Loucy (cell line): ENCODE measurements around the gene GARIN5A.

Experiments
- EZH2phosphoT487 ChIP-seq: fragments of 200-600 bp; IDR thresholded peaks from 2 replicates; pipeline ENCODE4 v1.6.1; 2018; ENCODE audit warnings: antibody characterized with exemption, mild to moderate bottlenecking, moderate library complexity, borderline replicate concordance
- TF ChIP-seq, protein P1 (sequence below): fragments of 200-600 bp; sonication (generic); conservative IDR thresholded peaks from 2 replicates; pipeline ENCODE4 v1.5.1; 2014; ENCODE audit warnings: mild to moderate bottlenecking, antibody characterized with exemption, low read length

DNA sequence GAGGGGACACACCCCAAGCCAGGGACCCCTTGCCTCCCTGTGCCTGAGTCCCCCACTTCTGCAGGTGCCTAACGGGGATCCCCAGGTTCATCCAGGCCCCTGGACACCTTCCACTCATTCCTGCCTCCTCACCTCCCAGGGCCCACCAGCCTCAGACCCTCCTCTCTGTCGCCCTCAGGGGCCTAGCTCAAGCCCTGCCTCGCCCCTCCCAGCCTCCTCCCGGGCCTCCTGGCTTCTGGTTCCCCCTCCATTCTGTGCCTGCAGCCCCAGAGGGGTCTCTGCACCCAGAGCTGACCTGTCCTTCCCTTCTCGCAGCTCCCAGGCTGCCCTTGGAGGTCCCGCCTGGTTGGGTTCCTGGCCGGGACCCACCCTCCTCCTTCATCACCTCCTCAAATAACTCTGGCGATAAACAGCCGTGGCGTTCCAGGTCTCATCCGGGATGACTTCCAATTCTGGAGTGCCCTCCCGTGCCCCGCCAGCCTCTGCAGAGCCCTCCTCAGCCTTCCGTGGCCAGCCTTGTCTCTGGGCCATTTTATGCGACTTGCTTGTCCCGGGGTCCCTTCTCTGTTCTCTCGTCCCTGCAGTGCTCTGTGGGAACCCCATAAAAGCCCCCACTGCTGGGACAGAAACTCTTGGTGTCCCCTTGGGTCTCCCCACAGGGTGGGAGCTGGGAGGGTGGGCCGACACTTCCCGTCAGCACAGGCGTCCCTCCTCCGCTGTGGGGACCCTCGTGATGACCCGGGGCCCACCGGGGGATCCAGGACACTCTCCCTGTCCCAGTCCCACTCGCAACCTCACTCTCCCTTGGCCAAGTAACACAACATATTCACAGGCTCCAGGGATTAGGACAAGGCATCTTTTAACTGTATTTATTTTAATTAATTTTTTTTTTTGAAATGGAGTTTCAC lies 25.2 kb upstream of the GARIN5A start:
- TF ChIP-seq, protein P1, sequence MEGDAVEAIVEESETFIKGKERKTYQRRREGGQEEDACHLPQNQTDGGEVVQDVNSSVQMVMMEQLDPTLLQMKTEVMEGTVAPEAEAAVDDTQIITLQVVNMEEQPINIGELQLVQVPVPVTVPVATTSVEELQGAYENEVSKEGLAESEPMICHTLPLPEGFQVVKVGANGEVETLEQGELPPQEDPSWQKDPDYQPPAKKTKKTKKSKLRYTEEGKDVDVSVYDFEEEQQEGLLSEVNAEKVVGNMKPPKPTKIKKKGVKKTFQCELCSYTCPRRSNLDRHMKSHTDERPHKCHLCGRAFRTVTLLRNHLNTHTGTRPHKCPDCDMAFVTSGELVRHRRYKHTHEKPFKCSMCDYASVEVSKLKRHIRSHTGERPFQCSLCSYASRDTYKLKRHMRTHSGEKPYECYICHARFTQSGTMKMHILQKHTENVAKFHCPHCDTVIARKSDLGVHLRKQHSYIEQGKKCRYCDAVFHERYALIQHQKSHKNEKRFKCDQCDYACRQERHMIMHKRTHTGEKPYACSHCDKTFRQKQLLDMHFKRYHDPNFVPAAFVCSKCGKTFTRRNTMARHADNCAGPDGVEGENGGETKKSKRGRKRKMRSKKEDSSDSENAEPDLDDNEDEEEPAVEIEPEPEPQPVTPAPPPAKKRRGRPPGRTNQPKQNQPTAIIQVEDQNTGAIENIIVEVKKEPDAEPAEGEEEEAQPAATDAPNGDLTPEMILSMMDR = no peak
- no peak for TF ChIP-seq EZH2phosphoT487
